DMS79 (cell line): ENCODE data around the gene RTEL1.
A peak's percentile ranks its signal among the peaks of the same experiment; 100 is the strongest.
"Not testable (repeated sequence)": the region's sequence is repeated elsewhere in the genome, so short reads cannot be mapped to it uniquely, and the experiment has no call there.

ENCODE experiments used
- DNase-seq: peaks from one replicate; lab custom pipeline; 2025; lab: John Stamatoyannopoulos, UW

The RTEL1 gene

GRCh38 chr20:63657937-63658748 lies at the start of gene RTEL1:
RTEL1 (plus strand) TSS chr20:63658312; CDS start chr20:63659403, 1,091 bp downstream.
- peak; percentile 85 for DNase-seq

GRCh38 chr20:63610581-63611435 lies 47.3 kb upstream of the RTEL1 start:
- peak; percentile 54 for DNase-seq

- DNase-seq, result no peak
Observed at GRCh38 chr20:63611646-63612045, 46.5 kb upstream of the RTEL1 start.

GRCh38 chr20:63612276-63612931 lies 45.7 kb upstream of the RTEL1 start:
- no peak for DNase-seq

GRCh38 chr20:63613863-63614594 lies 44.1 kb upstream of the RTEL1 start:
- not testable (repeated sequence) for DNase-seq

- no peak for DNase-seq
Observed at GRCh38 chr20:63617092-63617875, 40.8 kb upstream of the RTEL1 start.

GRCh38 chr20:63617876-63618265 lies 40.2 kb upstream of the RTEL1 start:
- no peak for DNase-seq

- DNase-seq, result no peak
Observed at GRCh38 chr20:63618291-63618980, 39.7 kb upstream of the RTEL1 start.

GRCh38 chr20:63619086-63619485 lies 39.0 kb upstream of the RTEL1 start:
- no peak for DNase-seq

GRCh38 chr20:63619505-63619904 lies 38.6 kb upstream of the RTEL1 start:
- DNase-seq, result no peak

GRCh38 chr20:63620991-63621390 lies 37.1 kb upstream of the RTEL1 start:
- no peak for DNase-seq

- DNase-seq, result no peak
Observed at GRCh38 chr20:63622096-63622495, 36.0 kb upstream of the RTEL1 start.

GRCh38 chr20:63622732-63623131 lies 35.4 kb upstream of the RTEL1 start:
- DNase-seq, result no peak

GRCh38 chr20:63624486-63624885 lies 33.6 kb upstream of the RTEL1 start:
- no peak for DNase-seq

GRCh38 chr20:63625771-63626423 lies 32.2 kb upstream of the RTEL1 start:
- DNase-seq, result peak; percentile 15

- peak; percentile 52 for DNase-seq
Observed at GRCh38 chr20:63626424-63627128, 31.5 kb upstream of the RTEL1 start, which contains the start of gene GMEB2. GMEB2 (minus strand) TSS chr20:63627101; CDS start chr20:63619397, 7,704 bp downstream.

GRCh38 chr20:63627129-63627750 lies 30.9 kb upstream of the RTEL1 start:
- peak; percentile 78 for DNase-seq

- DNase-seq, result no peak
Observed at GRCh38 chr20:63627751-63628245, 30.3 kb upstream of the RTEL1 start.
